ENCODE data around the gene ITPR1. TPM values are rescaled to one million over a fixed set of nuclear protein-coding genes. Genes with fewer than 3 reads are reported as not detected.

Gene ITPR1
- total RNA-seq, 1 donor from 2014 or later: 30.4 TPM

GRCh38 chr3:4721511-4721911 lies 228.4 kb downstream of the ITPR1 start:
- DNase-seq: no peak

- no peak for DNase-seq
These were observed 229.0 kb downstream of the ITPR1 start for GRCh38 chr3:4722103-4722502.

GRCh38 chr3:4724051-4724629 lies 231.0 kb downstream of the ITPR1 start:
- DNase-seq: no peak

DNA sequence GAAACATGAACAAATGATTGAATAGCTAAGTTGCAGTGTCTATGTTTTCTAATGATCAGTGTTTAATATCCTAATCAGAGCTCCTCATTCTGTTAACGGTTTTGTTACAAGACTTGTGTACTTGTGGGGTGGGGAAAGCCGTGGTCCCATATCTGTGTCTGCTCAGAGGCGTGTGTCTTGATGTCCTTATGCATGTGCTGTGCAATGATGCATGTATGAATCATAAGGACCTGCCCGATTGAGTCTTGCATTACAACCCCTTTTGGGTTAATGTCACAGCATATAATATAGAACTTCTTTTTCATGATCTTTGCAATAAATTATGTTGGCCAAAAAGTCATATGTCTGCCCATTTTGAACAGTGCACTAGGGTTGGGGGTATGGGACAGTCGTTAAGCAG lies 233.4 kb downstream of the ITPR1 start:
- DNase-seq: no peak

GRCh38 chr3:4729061-4729973 lies 236.2 kb downstream of the ITPR1 start:
- no peak for DNase-seq

- no peak for DNase-seq
These were observed 237.6 kb downstream of the ITPR1 start for GRCh38 chr3:4730719-4731118.

GRCh38 chr3:4731543-4732111 lies 238.5 kb downstream of the ITPR1 start:
- no peak for DNase-seq

- no peak for DNase-seq
These were observed 239.8 kb downstream of the ITPR1 start for GRCh38 chr3:4732925-4733324.

DNA sequence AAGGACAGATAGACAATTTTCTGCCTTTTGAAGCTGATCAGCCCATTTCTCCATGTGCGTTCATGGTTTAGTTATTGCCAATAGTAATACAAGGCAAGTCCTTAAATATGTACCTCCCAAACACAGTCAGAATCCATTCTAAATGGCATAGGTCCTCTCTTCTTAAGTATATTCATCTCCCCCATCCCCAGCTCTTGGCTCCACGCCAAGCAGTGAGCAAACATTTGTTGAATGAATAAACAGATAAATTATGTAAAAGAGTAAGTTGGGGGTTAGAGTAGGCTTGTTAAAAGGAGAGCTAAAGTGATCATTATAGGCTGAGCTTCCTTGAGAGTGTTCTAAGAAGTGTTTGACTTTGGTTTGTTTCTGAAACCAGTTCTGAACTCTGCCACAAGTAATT lies 241.3 kb downstream of the ITPR1 start:
- DNase-seq: no peak

DNA sequence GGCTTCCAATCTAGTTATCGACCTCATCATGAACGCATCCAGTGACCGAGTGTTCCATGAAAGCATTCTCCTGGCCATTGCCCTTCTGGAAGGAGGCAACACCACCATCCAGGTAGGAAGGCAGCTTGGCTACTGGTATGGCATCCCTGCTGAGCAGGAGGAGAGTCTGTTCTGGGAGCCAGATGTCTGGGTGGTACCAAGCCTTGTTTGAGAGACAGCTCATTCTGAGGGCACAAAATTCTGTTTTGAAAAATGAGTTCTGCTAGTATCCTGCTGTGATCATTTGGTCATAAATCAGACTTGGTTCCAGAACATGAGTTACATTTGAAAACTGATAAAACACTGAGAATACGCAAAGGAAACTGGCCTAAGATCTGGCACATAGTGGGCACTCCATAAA lies 242.1 kb downstream of the ITPR1 start:
- no peak for DNase-seq

DNA sequence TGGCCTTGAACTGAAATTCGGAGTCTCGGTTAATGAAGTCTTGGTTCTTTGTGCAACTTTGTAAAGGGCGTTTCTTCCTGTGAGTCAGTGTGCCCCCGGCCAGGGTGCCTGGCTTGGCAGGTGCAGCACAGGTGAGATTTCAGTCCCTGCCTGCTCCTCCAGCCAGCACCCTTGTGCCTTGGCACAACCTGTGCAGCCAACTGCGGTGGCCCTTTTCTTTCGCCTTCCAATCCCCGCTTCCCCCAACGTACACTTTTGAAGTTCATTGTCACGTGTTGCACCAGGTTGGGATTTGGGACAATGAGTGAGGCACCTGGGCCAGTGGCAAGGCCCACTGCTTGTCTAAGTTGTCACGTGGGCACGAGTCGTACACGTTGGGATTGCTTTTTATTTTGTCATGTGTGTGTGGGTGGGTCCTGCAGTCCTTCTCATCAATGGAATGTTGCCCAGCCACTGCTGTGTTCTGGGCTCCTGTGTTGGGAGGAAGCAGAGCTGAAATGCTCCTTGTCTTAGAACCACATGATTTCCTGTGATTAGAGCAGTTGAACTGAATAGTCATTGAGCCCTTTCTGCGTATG lies 243.2 kb downstream of the ITPR1 start:
- no peak for DNase-seq

DNA sequence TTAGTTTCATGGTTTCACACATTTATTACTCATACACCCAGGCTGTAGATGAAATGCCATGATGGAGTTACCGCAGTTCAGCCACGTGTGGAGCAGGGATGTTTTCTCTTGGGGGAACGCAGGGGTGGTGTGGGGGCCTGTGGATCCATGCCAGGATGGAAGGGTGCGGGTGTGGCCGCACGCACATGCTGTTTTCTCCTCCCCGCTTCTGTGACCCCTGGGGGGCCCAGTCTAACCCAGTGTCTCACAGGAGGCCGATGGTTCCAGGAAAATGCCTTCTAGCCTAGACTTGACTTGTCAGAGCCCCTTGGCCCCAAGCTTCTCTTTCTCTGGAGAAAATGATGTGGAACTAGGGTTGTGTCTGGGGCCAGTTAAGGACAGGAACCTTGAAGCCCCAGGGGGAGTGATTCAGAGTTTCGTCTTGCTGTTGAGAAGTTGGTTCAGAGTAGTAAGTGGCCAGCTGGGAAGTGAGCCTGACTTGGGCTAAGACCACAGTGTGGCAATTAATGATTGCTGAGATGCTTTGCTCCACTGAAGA lies 245.7 kb downstream of the ITPR1 start:
- no peak for DNase-seq

GRCh38 chr3:4739289-4740236 lies 246.4 kb downstream of the ITPR1 start:
- no peak for DNase-seq

GRCh38 chr3:4740397-4741105 lies 247.4 kb downstream of the ITPR1 start:
- peak; percentile 22 for DNase-seq

GRCh38 chr3:4741106-4741403 lies 247.9 kb downstream of the ITPR1 start:
- no peak for DNase-seq

DNA sequence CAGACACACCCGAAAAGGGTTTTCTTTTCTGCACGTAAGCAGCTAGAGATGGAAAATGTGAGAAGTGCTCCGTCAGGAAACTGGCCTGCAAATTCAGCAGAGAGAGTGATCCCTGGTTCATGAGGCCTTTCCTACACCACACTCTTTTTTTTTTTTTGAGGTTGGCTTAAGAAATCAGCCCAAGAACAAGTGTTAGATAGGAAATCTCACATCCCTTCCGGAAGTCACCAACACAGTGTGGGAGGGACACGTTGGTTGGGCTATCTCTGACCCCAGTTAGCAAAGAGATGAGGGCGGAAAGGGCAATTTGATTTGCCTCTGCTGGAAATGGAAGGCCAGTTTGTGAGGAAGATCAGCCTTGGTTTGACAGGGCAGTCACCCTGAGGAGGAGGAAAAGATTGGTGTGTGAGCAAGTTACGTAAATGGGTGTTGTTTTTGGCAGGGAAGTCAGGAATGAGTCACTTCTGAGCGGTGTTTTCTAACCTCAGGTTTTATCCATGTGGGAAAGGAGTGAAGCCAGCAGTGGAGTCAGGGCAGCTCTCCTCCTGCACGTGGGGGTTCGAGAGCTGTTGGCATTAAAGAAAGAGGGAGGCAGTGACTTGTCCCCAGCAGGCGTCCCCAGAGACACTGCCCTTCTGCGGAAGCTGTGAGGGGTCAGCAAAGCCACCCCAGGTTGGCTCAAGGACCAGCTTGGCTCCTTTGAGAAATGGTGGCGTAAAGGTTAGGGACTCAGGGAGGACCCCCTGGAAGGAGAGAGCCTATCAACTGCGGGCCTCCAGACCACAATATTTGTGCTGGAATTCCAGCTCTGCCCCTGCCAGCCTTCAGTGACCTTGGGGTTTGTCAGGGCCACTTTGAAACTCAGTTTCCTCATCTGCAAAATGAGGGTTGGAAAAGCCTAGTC lies 248.5 kb downstream of the ITPR1 start:
- peak; percentile 53 for DNase-seq

DNA sequence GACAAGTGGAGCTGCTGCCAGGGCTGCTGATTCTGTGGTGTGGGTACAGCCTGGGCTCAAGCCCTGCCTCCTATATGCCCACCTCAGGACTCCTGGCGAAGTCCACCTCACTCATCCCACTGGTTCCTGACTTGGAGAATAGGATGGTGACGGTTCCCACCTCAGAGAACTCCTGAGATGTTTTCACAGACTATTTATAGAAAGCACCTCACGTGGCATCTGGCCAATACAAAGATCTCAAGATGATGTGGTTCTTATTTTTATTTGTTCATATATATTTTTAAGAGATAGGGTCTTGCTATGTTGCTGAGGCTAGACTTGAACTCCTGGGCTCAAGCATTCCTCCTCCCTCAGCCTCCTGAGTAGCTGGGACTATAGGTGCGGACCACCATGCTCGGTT lies 249.2 kb downstream of the ITPR1 start:
- no peak for DNase-seq

DNA sequence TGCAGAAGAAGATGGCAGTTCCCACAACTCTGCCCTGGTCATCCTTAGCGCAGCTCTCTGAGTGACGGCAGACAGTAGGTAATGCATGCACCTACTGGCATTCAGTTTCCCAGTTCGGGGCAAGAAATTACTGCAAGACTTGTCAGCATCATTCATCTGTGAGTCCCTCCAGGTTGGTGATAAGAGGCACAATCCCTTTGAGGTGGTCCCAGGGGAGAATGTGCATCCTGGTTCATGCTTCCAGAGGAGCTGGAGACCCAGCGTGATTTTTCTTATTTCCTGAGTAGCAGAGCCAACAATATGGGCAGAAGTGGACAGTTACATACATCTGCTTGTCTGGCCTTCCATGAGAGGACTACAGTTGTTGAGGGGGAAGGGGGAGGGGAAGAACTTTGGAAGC lies 250.2 kb downstream of the ITPR1 start:
- no peak for DNase-seq

DNA sequence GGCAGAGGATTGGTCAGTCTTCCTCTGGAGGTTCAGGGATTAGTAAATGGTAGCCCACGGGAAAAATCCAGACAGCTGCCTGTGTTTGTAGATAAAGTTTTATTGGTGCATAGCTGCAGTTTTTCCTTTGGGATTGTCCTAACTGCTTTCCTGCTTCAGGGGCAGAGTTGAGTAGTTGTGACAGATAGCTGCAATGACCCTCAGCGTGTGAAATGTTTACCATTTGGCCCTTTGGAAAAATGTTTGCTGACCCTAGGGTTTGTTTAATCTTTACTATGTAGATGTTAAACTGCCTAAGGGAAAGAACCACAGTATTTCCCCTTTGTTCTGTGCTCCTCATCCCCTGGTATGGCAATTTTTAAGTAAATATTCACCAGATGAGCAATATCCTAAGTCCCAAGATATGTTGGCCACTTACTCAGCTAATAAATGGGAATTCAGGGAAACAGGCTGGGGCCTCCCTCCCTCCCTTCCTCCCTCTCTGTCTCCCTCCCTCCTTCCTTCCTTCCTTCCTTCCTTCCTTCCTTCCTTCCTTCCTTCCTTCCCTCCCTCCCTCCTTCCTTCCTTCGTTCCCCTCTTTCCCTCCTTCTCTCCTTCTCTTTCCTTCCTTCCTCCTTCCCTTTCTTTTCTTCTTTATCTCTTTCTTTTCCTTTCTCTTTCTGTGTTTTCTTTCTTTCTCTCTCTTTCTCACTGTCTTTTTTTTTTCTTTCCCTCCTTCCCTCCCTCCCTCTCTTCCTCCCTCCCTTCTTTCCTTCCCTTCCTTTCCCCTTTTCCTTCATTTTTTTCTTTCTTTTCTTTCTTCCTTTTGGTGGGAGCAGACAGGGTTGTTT lies 251.5 kb downstream of the ITPR1 start:
- DNase-seq: no peak
